SK-N-SH (cell line): ENCODE results near the gene SCYGR5. TPM values are rescaled to one million over a fixed set of nuclear protein-coding genes. Genes with fewer than 3 reads are reported as not detected.

Experiments
- CTCF ChIA-PET: fragments of 300-600, 350-600 bp; formaldehyde crosslinking; extraction: SDS; loops from one replicate; lab custom pipeline; 2021; lab: Yijun Ruan, JAX
- POLR2A ChIA-PET: fragments of 350-600 bp; sonication (Branson Sonifier 250); formaldehyde crosslinking; extraction: SDS; loops from one replicate; lab custom pipeline; 2020; ENCODE audit warnings: antibody characterized with exemption, inconsistent platforms; lab: Yijun Ruan, JAX
- DNase-seq: peaks from one replicate; pipeline ENCODE4 v3.0.0; 2012
- H2AFZ ChIP-seq: fragments of 200-600 bp; sonication (generic); 2 replicates; pipeline ENCODE4 v1.8.1; 2016; ENCODE audit warnings: antibody characterized with exemption, mild to moderate bottlenecking, low read depth
- H3F3A ChIP-seq: fragments of 200-600 bp; sonication (generic); replicated peaks from 2 replicates; pipeline ENCODE3; 2016; ENCODE audit warnings: antibody characterized with exemption, mild to moderate bottlenecking; ENCODE audit not compliant: insufficient read depth
- H3K27ac ChIP-seq, 2 experiments: fragments of 200-500 bp in 1 of 2; fragments of 200-600 bp in 1 of 2; sonication (Bioruptor generic) in 1 of 2; sonication (generic), shearing (Covaris generic) in 1 of 2; 2 replicates each; pipeline versions ENCODE4 v1.5.1 to v1.6.1; 2014 to 2016; ENCODE audit warnings: low read depth in 2 of 2, inconsistent platforms in 1 of 2, low read length in 1 of 2, mild to moderate bottlenecking in 1 of 2, mixed read lengths in 1 of 2
- H3K27me3 ChIP-seq: fragments of 200-600 bp; sonication (generic), shearing (Covaris generic); 2 replicates; pipeline ENCODE4 v1.6.1; 2016; ENCODE audit warnings: mixed run types; ENCODE audit not compliant: insufficient read depth
- H3K36me3 ChIP-seq, 2 experiments: fragments of 200-500 bp in 1 of 2; fragments of 200-600 bp in 1 of 2; sonication (Bioruptor generic) in 1 of 2; sonication (generic) in 1 of 2; replicated peaks in 1 of 2; 2 replicates each; pipeline versions ENCODE3 to v1.5.1; 2014 to 2016; ENCODE audit warnings: low read length in 1 of 2, mild to moderate bottlenecking in 1 of 2; ENCODE audit not compliant: insufficient read depth in 2 of 2, control insufficient read depth in 1 of 2
- H3K4me1 ChIP-seq, 2 experiments: fragments of 200-500 bp in 1 of 2; fragments of 200-600 bp in 1 of 2; sonication (Bioruptor generic) in 1 of 2; sonication (generic), shearing (Covaris generic) in 1 of 2; 2 replicates each; pipeline versions ENCODE4 v1.5.1 to v1.6.1; 2014 to 2016; ENCODE audit warnings: low read depth in 1 of 2, low read length in 1 of 2, mixed run types in 1 of 2; ENCODE audit not compliant: insufficient read depth in 2 of 2, control insufficient read depth in 1 of 2
- H3K4me2 ChIP-seq: fragments of 200-600 bp; sonication (generic), shearing (Covaris generic); 2 replicates; pipeline ENCODE4 v1.6.1; 2017; ENCODE audit warnings: mixed run types
- H3K4me3 ChIP-seq, 2 experiments: fragments of 200-500 bp in 1 of 2; fragments of 200-600 bp in 1 of 2; sonication (Bioruptor generic) in 1 of 2; sonication (generic), shearing (Covaris generic) in 1 of 2; 2 replicates each; pipeline versions ENCODE4 v1.5.1 to v1.8.1; 2014 to 2016; ENCODE audit warnings: low read depth in 2 of 2, inconsistent platforms in 1 of 2, low read length in 1 of 2, mild to moderate bottlenecking in 1 of 2, mixed read lengths in 1 of 2, moderate library complexity in 1 of 2
- H3K79me2 ChIP-seq: fragments of 200-600 bp; sonication (generic); 2 replicates; pipeline ENCODE4 v1.8.1; 2017; ENCODE audit warnings: mild to moderate bottlenecking; ENCODE audit not compliant: insufficient read depth
- H3K9ac ChIP-seq: fragments of 200-600 bp; sonication (generic); 2 replicates; pipeline ENCODE4 v1.6.1; 2017; ENCODE audit warnings: mixed run types
- H3K9me2 ChIP-seq: fragments of 200-600 bp; sonication (generic); 2 replicates; pipeline ENCODE4 v1.6.1; 2017; ENCODE audit warnings: mixed run types
- H3K9me3 ChIP-seq: fragments of 200-600 bp; sonication (generic); 2 replicates; pipeline ENCODE4 v1.6.1; 2017; ENCODE audit warnings: mixed run types, mild to moderate bottlenecking, moderate library complexity
- H4K20me1 ChIP-seq: fragments of 200-600 bp; sonication (generic); 2 replicates; pipeline ENCODE4 v1.6.1; 2017; ENCODE audit warnings: mild to moderate bottlenecking, mixed run types; ENCODE audit not compliant: insufficient read depth
- ELF1 ChIP-seq: IDR thresholded peaks from 2 replicates; pipeline ENCODE4 v1.4.0; 2012
- EP300 ChIP-seq, 2 experiments: IDR thresholded peaks; 2 replicates each; pipeline versions ENCODE4 v1.4.0 to v1.6.1; 2012; ENCODE audit warnings: borderline replicate concordance in 1 of 2, low read depth in 1 of 2, low read length in 1 of 2
- EZH2phosphoT487 ChIP-seq: fragments of 200-600 bp; sonication (generic); IDR thresholded peaks from 2 replicates; pipeline ENCODE4 v1.6.1; 2017; ENCODE audit warnings: low read depth, mixed run types, mild to moderate bottlenecking, antibody characterized with exemption, moderate library complexity, borderline replicate concordance
- FOXJ3 ChIP-seq: sonication (generic); formaldehyde crosslinking; IDR thresholded peaks from 2 replicates; pipeline ENCODE4 v1.5.1; 2020; ENCODE audit warnings: mild to moderate bottlenecking, missing genetic modification reagents
- IRF3 ChIP-seq: fragments of 150-350 bp; IDR thresholded peaks from 2 replicates; pipeline ENCODE4 v1.6.1; 2016; ENCODE audit warnings: mild to moderate bottlenecking, low read depth, low read length
- MXI1 ChIP-seq: IDR thresholded peaks from 2 replicates; pipeline ENCODE4 v1.6.1; 2012; ENCODE audit warnings: mild to moderate bottlenecking, low read depth, low read length, improper control_type of control experiment
- PBX3 ChIP-seq: IDR thresholded peaks from 2 replicates; pipeline ENCODE4; 2012
- POLR2AphosphoS5 ChIP-seq: IDR thresholded peaks from 2 replicates; pipeline ENCODE4 v1.6.1; 2012; ENCODE audit warnings: low read depth, low read length
- RAD21 ChIP-seq: IDR thresholded peaks from 2 replicates; pipeline ENCODE4 v1.6.1; 2012; ENCODE audit warnings: mild to moderate bottlenecking, low read length
- RCOR1 ChIP-seq: fragments of 150-350 bp; IDR thresholded peaks from 2 replicates; pipeline ENCODE4 v1.6.1; 2017; ENCODE audit warnings: antibody characterized with exemption, low read length
- REST ChIP-seq: IDR thresholded peaks from 2 replicates; pipeline ENCODE4 v1.6.1; 2012; ENCODE audit warnings: mild to moderate bottlenecking, low read depth, low read length, moderate library complexity
- RFX5 ChIP-seq: IDR thresholded peaks from 2 replicates; pipeline ENCODE4 v1.6.1; 2012; ENCODE audit warnings: mild to moderate bottlenecking, improper control_type of control experiment, low read length
- SIN3A ChIP-seq: IDR thresholded peaks from 2 replicates; pipeline ENCODE4 v1.6.1; 2012; ENCODE audit warnings: low read depth, mild to moderate bottlenecking, low read length, moderate library complexity, borderline replicate concordance
- SMC3 ChIP-seq: IDR thresholded peaks from 2 replicates; pipeline ENCODE4 v1.6.1; 2012; ENCODE audit warnings: low read depth, low read length, improper control_type of control experiment
- TEAD4 ChIP-seq: IDR thresholded peaks from 2 replicates; pipeline ENCODE4 v1.4.0; 2012; ENCODE audit warnings: mild to moderate bottlenecking, borderline replicate concordance; ENCODE audit not compliant: insufficient read depth
- YY1 ChIP-seq: IDR thresholded peaks from 2 replicates; pipeline ENCODE4 v1.4.0; 2012; ENCODE audit warnings: low read depth, mild to moderate bottlenecking
- WGBS: methylation state at CpG from one replicate; pipeline ENCODE4 v1.1.6; 2017; ENCODE audit warnings: low lambda C conversion rate; 5-methylcytosine and 5-hydroxymethylcytosine counted together
- polyA plus RNA-seq, 3 experiments: library from polyadenylated mRNA; depleted of rRNA; stranded (reverse); fragments of >200 nt; gene quantifications; 2 replicates each; pipeline ENCODE4 v1.2.3, GENCODE V29; 2012

Gene SCYGR5
- polyA plus RNA-seq, 1 of the 3 experiments (the other 2 are of a cell fraction), result not detected

- no peak for TF ChIP-seq POLR2AphosphoS5
- peak; percentile 21; the same call in 1 of the 2 replicates for TF ChIP-seq PBX3
- TF ChIP-seq RAD21, result no peak
- no peak for TF ChIP-seq EZH2phosphoT487
- TF ChIP-seq FOXJ3 (CRISPR knock-in tag), result no peak
- TF ChIP-seq TEAD4, result no peak
- TF ChIP-seq YY1, result no peak
- TF ChIP-seq EP300 (IDR thresholded peaks at IDR 0.05; ENCODE audit: borderline replicate concordance in 1 of 2, low read depth in 1 of 2, low read length in 1 of 2), result peak in 1 of 2 experiments; percentile 35; a peak in 1 of 4 replicates
Observed at GRCh38 chr2:227655454-227655853, 11.2 kb upstream of the SCYGR5 start (continued).

- 78% methylated on average over 8 of the region's 8 CpGs for WGBS
- DNase-seq, result no peak
- TF ChIP-seq RCOR1 (no peak), SIN3A (no peak)
- TF ChIP-seq, all 33 proteins: peak for 0
- no peak overlapping the region for H3K27ac ChIP-seq
- H3K9ac ChIP-seq, result no peak overlapping the region
- no peak overlapping the region for H3K4me2 ChIP-seq
- H3K9me3 ChIP-seq, result no peaks in the 10 kb centered on the region
- H4K20me1 ChIP-seq, result no peaks in the 10 kb centered on the region
- no peaks in the 10 kb centered on the region for H3K9me2 ChIP-seq
- peaks cover 0 to 5% of the 10 kb centered on the region in 2 experiments; a peak in 1 of 4 replicates for H3K4me1 ChIP-seq
- no peaks in the 10 kb centered on the region for H3K79me2 ChIP-seq
- H3F3A ChIP-seq, result no peaks in the 10 kb centered on the region
- H3K4me3 ChIP-seq, result no peak overlapping the region
- no peak overlapping the region for H2AFZ ChIP-seq
- ChIA-PET POLR2A (interaction anchor here (1.2 kb wide), 1 partner anchor 177 kb away, joined by 3 read pairs; no protein-coding TSS in a partner anchor), CTCF (interaction anchor here (1.0 to 5.6 kb wide), 5 partner anchors 12 to 193 kb away, joined by 3 to 59 read pairs (median 3); no protein-coding TSS in a partner anchor)
- no peaks in the 10 kb centered on the region for H3K36me3 ChIP-seq
- no peaks in the 10 kb centered on the region for H3K27me3 ChIP-seq
Observed at GRCh38 chr2:227657199-227657845, 9.3 kb upstream of the SCYGR5 start.

GRCh38 chr2:227661025-227661649 is 5.5 kb upstream of the SCYGR5 start:
- CTCF ChIA-PET, result interaction anchor here (5.6 kb wide), 1 partner anchor 105 kb away, joined by 59 read pairs; no protein-coding TSS in a partner anchor

More at GRCh38 chr2:227661025-227661649, 5.5 kb upstream of the SCYGR5 start:
- no peaks in the 10 kb centered on the region for H4K20me1 ChIP-seq
- WGBS, result 50% methylated on average over 7 of the region's 7 CpGs
- no peaks in the 10 kb centered on the region for H3K27me3 ChIP-seq
- no peak overlapping the region for H3K4me2 ChIP-seq
- no peaks in the 10 kb centered on the region for H3F3A ChIP-seq
- H3K9me2 ChIP-seq, result no peaks in the 10 kb centered on the region
- no peak overlapping the region for H2AFZ ChIP-seq
- H3K79me2 ChIP-seq, result no peaks in the 10 kb centered on the region
- H3K4me3 ChIP-seq, result no peak overlapping the region
- no peaks in the 10 kb centered on the region for H3K36me3 ChIP-seq
- no peak overlapping the region for H3K9ac ChIP-seq
- peaks cover 0 to 5% of the 10 kb centered on the region in 2 experiments; a peak in 1 of 4 replicates for H3K4me1 ChIP-seq
- no peak for TF ChIP-seq SIN3A
- no peak for TF ChIP-seq RFX5
- no peak for TF ChIP-seq ELF1
- TF ChIP-seq REST, result no peak
- TF ChIP-seq PBX3, result no peak
- TF ChIP-seq IRF3, result no peak
- TF ChIP-seq MXI1, result no peak
- TF ChIP-seq EZH2phosphoT487, result no peak
- TF ChIP-seq SMC3, result no peak
- H3K27ac ChIP-seq, result no peak overlapping the region
- DNase-seq, result no peak
- no peaks in the 10 kb centered on the region for H3K9me3 ChIP-seq
- POLR2A ChIA-PET, result no interaction called here
